ENCODE data around the gene DNAJC5G. TPM values are rescaled to one million over a fixed set of nuclear protein-coding genes. Genes with fewer than 3 reads are reported as not detected.

Gene DNAJC5G
- total and polyA plus RNA-seq, 2 donors (not counting 3 experiments of a cell fraction or from before 2014, with no cell fraction given) = 0.77 to 1.4 TPM

DNA sequence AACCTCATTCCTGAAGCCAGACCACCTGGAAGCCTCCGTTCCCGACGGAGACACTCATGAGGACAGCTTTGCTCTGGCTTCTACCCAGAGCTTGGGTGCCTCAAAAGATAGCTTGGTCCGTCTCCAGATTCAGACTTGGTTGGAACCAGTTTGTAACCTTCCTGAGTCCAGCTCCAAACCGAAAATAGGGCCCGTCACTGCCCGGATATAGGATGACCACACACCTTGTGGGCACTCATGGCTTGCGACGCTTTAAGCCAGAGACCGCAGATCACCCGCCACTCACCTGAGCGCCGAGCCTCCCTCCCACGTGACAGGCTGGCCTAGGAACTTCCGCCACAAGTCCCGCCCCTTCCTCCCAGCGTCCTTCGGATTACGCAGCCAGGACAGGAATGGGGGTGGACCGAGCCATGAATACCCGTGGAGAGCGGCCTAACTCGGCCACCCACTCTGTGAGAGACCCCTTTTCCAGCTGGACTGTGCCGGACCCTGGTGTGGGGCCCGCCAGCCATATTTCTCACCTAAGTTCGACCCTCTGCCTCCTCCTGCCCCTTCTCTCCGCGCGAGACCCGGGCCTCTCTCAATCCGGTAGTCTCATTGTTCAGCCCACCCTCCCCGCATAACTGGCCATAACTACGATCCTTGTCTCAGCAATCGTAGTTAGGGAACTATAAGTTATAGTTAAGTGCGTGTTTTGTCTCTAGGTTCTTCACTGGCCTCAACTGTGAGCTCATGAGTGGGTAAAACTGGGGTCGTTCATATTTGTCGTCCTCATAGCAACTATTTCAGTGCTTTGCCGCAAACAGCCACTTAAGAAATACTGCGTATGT, 47.7 kb downstream of the DNAJC5G start, which contains the start of gene MPV17:
MPV17 (minus strand) TSS at position 332 of the 830 bp plus-strand sequence. CDS start 580 bp downstream, outside the sequence.
- TSS peak; percentile 96 for BruUV-seq (replicated peaks)
- POLR2A ChIA-PET = interaction anchor here (1.0 to 1.3 kb wide), 2 partner anchors 9 to 34 kb away, joined by 3 to 4 read pairs; partner anchors contain the start of gene GTF3C2
- Histone ChIP-seq H3K27ac (ENCODE audit: insufficient read depth, low read depth, low read length) (peak within 1 kb of the TSS; percentile 95), H3K9me1 (replicated peaks; ENCODE audit: control insufficient read depth, extremely low read depth, insufficient read depth, low read length) (no peaks in the 10 kb centered on the region), H3K79me2 (ENCODE audit: control insufficient read depth, insufficient read depth, low read length) (peaks cover 8% of the 10 kb centered on the region), H3K4me1 (ENCODE audit: control insufficient read depth, extremely low read depth, insufficient read depth, low read length) (peaks cover 26% of the 10 kb centered on the region), H3K4me3 (replicated peaks in 1 of 3; ENCODE audit: insufficient read depth in 1 of 3, low read depth in 1 of 3, low read length in 3 of 3) (peak within 1 kb of the TSS; percentile 70 to 91 (median 90)), H3K4me2 (ENCODE audit: insufficient read depth, low read length) (peak within 1 kb of the TSS; percentile 96), H3K9me3 (replicated peaks; ENCODE audit: control insufficient read depth, insufficient read depth, low read length) (no peaks in the 10 kb centered on the region), H3K36me3 (ENCODE audit: control insufficient read depth in 2 of 2, extremely low read depth in 1 of 2, insufficient read depth in 2 of 2, low read length in 2 of 2) (peaks cover 2 to 13% of the 10 kb centered on the region in 2 experiments), H3K9ac (replicated peaks; ENCODE audit: extremely low read depth, insufficient read depth, low read length) (peak within 1 kb of the TSS; percentile 96), H3K27me3 (ENCODE audit: control insufficient read depth in 2 of 2, insufficient read depth in 2 of 2, low read length in 2 of 2) (no peaks in the 10 kb centered on the region), H2AFZ (ENCODE audit: low read depth, low read length) (peak within 1 kb of the TSS; percentile 58), H4K20me1 (replicated peaks; ENCODE audit: control insufficient read depth, extremely low read depth, insufficient read depth, low read length) (no peaks in the 10 kb centered on the region)
- DNase-seq (ENCODE audit: low read depth, low spot score) (peak; percentile 90), FAIRE-seq (peak; percentile 98)
- dilution Hi-C loops (cut with MboI; ENCODE audit: extremely low pct_ligation_motif_present, low sequenced_read_pairs) (no loop called here), intact Hi-C loops (cut with micrococcal nuclease) (loop anchor here (1.0 kb wide), 3 partner anchors 33 to 111 kb away; partner anchors contain the start of genes ATRAID, EIF2B4, GTF3C2 and SLC5A6)
- CTCF ChIA-PET = interaction anchor here (0.6 to 1.8 kb wide), 6 partner anchors 13 to 361 kb away, joined by 3 to 6 read pairs (median 4); partner anchors contain the start of gene EIF2B4
- TF ChIP-seq FOS (IDR thresholded peaks at IDR 0.05; ENCODE audit: borderline replicate concordance, insufficient read depth, low read length) (no peak), POLR2A (IDR thresholded peaks at IDR 0.05; ENCODE audit: low read depth, low read length) (peak; percentile 98), JUN (IDR thresholded peaks at IDR 0.05; ENCODE audit: borderline replicate concordance, insufficient read depth, insufficient read length, low read depth) (no peak), POLR2AphosphoS5 (IDR thresholded peaks at IDR 0.05; ENCODE audit: insufficient read depth, low read depth, low read length) (peak; percentile 99), EZH2 (IDR thresholded peaks at IDR 0.05; ENCODE audit: borderline replicate concordance, low read depth, low read length, severe bottlenecking) (no peak), MYC (IDR thresholded peaks at IDR 0.05; ENCODE audit: low read depth, low read length) (peak; percentile 66), GATA2 (IDR thresholded peaks at IDR 0.05; ENCODE audit: insufficient read depth, insufficient read length, low read depth, low read length) (no peak)
- TF ChIP-seq, protein P1, sequence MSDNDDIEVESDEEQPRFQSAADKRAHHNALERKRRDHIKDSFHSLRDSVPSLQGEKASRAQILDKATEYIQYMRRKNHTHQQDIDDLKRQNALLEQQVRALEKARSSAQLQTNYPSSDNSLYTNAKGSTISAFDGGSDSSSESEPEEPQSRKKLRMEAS (IDR thresholded peaks at IDR 0.05; ENCODE audit: insufficient read depth, insufficient read length) = peak; percentile 89
- TF ChIP-seq, protein P2, sequence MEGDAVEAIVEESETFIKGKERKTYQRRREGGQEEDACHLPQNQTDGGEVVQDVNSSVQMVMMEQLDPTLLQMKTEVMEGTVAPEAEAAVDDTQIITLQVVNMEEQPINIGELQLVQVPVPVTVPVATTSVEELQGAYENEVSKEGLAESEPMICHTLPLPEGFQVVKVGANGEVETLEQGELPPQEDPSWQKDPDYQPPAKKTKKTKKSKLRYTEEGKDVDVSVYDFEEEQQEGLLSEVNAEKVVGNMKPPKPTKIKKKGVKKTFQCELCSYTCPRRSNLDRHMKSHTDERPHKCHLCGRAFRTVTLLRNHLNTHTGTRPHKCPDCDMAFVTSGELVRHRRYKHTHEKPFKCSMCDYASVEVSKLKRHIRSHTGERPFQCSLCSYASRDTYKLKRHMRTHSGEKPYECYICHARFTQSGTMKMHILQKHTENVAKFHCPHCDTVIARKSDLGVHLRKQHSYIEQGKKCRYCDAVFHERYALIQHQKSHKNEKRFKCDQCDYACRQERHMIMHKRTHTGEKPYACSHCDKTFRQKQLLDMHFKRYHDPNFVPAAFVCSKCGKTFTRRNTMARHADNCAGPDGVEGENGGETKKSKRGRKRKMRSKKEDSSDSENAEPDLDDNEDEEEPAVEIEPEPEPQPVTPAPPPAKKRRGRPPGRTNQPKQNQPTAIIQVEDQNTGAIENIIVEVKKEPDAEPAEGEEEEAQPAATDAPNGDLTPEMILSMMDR (IDR thresholded peaks at IDR 0.05; ENCODE audit: extremely low read depth in 1 of 2, insufficient read depth in 1 of 2, low read depth in 1 of 2, low read length in 2 of 2) = no peak

Measured in endothelial cell of umbilical vein (primary cell).